Mesendoderm (in vitro differentiated cells): Measurements from ENCODE around the gene CHD2.

ENCODE experiments used
- DNase-seq: peaks from one replicate; pipeline ENCODE4 v3.0.0; 2013
- H2AK5ac ChIP-seq: 2 replicates; pipeline ENCODE4 v1.6.1; 2013; ENCODE audit warnings: low read length, inconsistent platforms
- H2BK120ac ChIP-seq: 2 replicates; pipeline ENCODE4 v1.6.1; 2013; ENCODE audit warnings: low read depth, mild to moderate bottlenecking, low read length, moderate library complexity, mixed read lengths
- H2BK15ac ChIP-seq: replicated peaks from 2 replicates; pipeline ENCODE4 v1.6.1; 2013; ENCODE audit warnings: low read depth, mild to moderate bottlenecking, moderate library complexity
- H2BK5ac ChIP-seq: 2 replicates; pipeline ENCODE4 v1.6.1; 2013; ENCODE audit warnings: low read length, inconsistent platforms
- H3K18ac ChIP-seq: 2 replicates; pipeline ENCODE4 v1.6.1; 2013; ENCODE audit warnings: mild to moderate bottlenecking, low read length, mixed read lengths
- H3K23ac ChIP-seq: one replicate; pipeline ENCODE4 v1.6.1; 2013; ENCODE audit warnings: low read length
- H3K27ac ChIP-seq: 2 replicates; pipeline ENCODE4 v1.5.1; 2013; ENCODE audit warnings: low read depth, mild to moderate bottlenecking, inconsistent platforms, low read length, moderate library complexity
- H3K27me3 ChIP-seq: 2 replicates; pipeline ENCODE4 v1.6.1; 2013; ENCODE audit warnings: low read length, control low read depth, mild to moderate bottlenecking, inconsistent platforms; ENCODE audit not compliant: insufficient read depth, poor library complexity
- H3K36me3 ChIP-seq: 2 replicates; pipeline ENCODE4 v1.6.1; 2013; ENCODE audit warnings: low read length, inconsistent platforms; ENCODE audit not compliant: control insufficient read depth, insufficient read depth
- H3K4ac ChIP-seq: one replicate; pipeline ENCODE4 v1.6.1; 2013; ENCODE audit warnings: low read depth, mild to moderate bottlenecking, low read length, moderate library complexity
- H3K4me1 ChIP-seq: 2 replicates; pipeline ENCODE4 v1.6.1; 2013; ENCODE audit warnings: low read depth, low read length, inconsistent platforms; ENCODE audit not compliant: control insufficient read depth
- H3K4me2 ChIP-seq: 2 replicates; pipeline ENCODE4 v1.6.1; 2013; ENCODE audit warnings: low read length
- H3K4me3 ChIP-seq: 2 replicates; pipeline ENCODE4 v1.5.1; 2013; ENCODE audit warnings: mild to moderate bottlenecking, low read length
- H3K56ac ChIP-seq: one replicate; pipeline ENCODE4 v1.6.1; 2013; ENCODE audit warnings: low read length
- H3K79me1 ChIP-seq: 2 replicates; pipeline ENCODE4 v1.6.1; 2013; ENCODE audit warnings: low read length, inconsistent platforms
- H3K79me2 ChIP-seq: 2 replicates; pipeline ENCODE4 v1.6.1; 2013; ENCODE audit warnings: mild to moderate bottlenecking, low read length; ENCODE audit not compliant: control insufficient read depth, insufficient read depth
- H3K9ac ChIP-seq: 2 replicates; pipeline ENCODE4 v1.6.1; 2013; ENCODE audit warnings: low read length, inconsistent platforms
- H4K5ac ChIP-seq: one replicate; pipeline ENCODE4 v1.6.1; 2013; ENCODE audit warnings: low read length
- H4K8ac ChIP-seq: one replicate; pipeline ENCODE4 v1.6.1; 2013; ENCODE audit warnings: low read depth, mild to moderate bottlenecking, control low read depth, low read length, moderate library complexity
- WGBS: extraction: QIAGEN DNeasy Blood & Tissue Kit; methylation state at CpG from one replicate; pipeline ENCODE4 v1.1.7; 2013; ENCODE audit warnings: low lambda C conversion rate, missing lambda C conversion rate; ENCODE audit not compliant: insufficient coverage; ENCODE audit errors: extremely low coverage; 5-methylcytosine and 5-hydroxymethylcytosine counted together

Gene CHD2

GRCh38 chr15:92883163-92883875 lies 16.8 kb upstream of the CHD2 start:
- Histone ChIP-seq H3K23ac (peak overlapping the region; percentile 85), H3K4me2 (peak overlapping the region; percentile 26), H3K27me3 (no peaks in the 10 kb centered on the region), H2BK5ac (peak overlapping the region; percentile 53), H2AK5ac (no peak overlapping the region), H3K9ac (peak overlapping the region; percentile 97), H3K79me1 (no peaks in the 10 kb centered on the region), H3K4me1 (peaks cover 6% of the 10 kb centered on the region), H3K56ac (peak overlapping the region; percentile 94), H3K4me3 (peak overlapping the region; percentile 98), H2BK15ac (peak overlapping the region; percentile 36), H3K27ac (peak overlapping the region; percentile 100), H3K79me2 (peaks cover 39% of the 10 kb centered on the region), H4K5ac (no peak overlapping the region), H4K8ac (peak overlapping the region; percentile 57), H3K18ac (peak overlapping the region; percentile 100), H2BK120ac (peak overlapping the region; percentile 86), H3K36me3 (no peaks in the 10 kb centered on the region), H3K4ac (peak overlapping the region; percentile 100)
- no CpG with 5 or more reads among the region's 53 CpGs for WGBS
- DNase-seq: peak; percentile 49

- no peaks in the 10 kb centered on the region for H3K79me1 ChIP-seq
- no peak overlapping the region for H4K5ac ChIP-seq
- peak overlapping the region; percentile 97 for H3K9ac ChIP-seq
- H4K8ac ChIP-seq: no peak overlapping the region
- WGBS: no CpG with 5 or more reads among the region's 12 CpGs
- peak overlapping the region; percentile 100 for H3K27ac ChIP-seq
- H3K4me3 ChIP-seq: peak overlapping the region; percentile 98
- peaks cover 39% of the 10 kb centered on the region for H3K79me2 ChIP-seq
- H3K4ac ChIP-seq: no peak overlapping the region
- H2BK120ac ChIP-seq: no peak overlapping the region
- no peak overlapping the region for H3K23ac ChIP-seq
- peaks cover 6% of the 10 kb centered on the region for H3K4me1 ChIP-seq
- DNase-seq: no peak
- H2BK15ac ChIP-seq: no peak overlapping the region
- peak overlapping the region; percentile 26 for H3K4me2 ChIP-seq
- H3K36me3 ChIP-seq: no peaks in the 10 kb centered on the region
- no peak overlapping the region for H2AK5ac ChIP-seq
- no peak overlapping the region for H2BK5ac ChIP-seq
- peak overlapping the region; percentile 100 for H3K18ac ChIP-seq
- H3K27me3 ChIP-seq: no peaks in the 10 kb centered on the region
- peak overlapping the region; percentile 94 for H3K56ac ChIP-seq
Measured at GRCh38 chr15:92883876-92884435, 16.2 kb upstream of the CHD2 start.

GRCh38 chr15:92884436-92885223 lies 15.5 kb upstream of the CHD2 start:
- Histone ChIP-seq H3K4me2 (peak overlapping the region; percentile 32), H2BK120ac (no peak overlapping the region), H3K27ac (no peak overlapping the region), H4K8ac (no peak overlapping the region), H3K56ac (peak overlapping the region; percentile 73), H2BK5ac (no peak overlapping the region), H3K9ac (peak overlapping the region; percentile 97), H4K5ac (no peak overlapping the region), H2BK15ac (no peak overlapping the region), H3K79me1 (peaks cover 1% of the 10 kb centered on the region), H3K23ac (no peak overlapping the region), H3K36me3 (peaks cover 1% of the 10 kb centered on the region), H3K4ac (no peak overlapping the region), H2AK5ac (no peak overlapping the region), H3K4me1 (peaks cover 6% of the 10 kb centered on the region), H3K79me2 (peaks cover 44% of the 10 kb centered on the region), H3K4me3 (peak overlapping the region; percentile 98), H3K18ac (no peak overlapping the region), H3K27me3 (no peaks in the 10 kb centered on the region)
- no CpG with 5 or more reads among the region's 6 CpGs for WGBS
- no peak for DNase-seq

GRCh38 chr15:92885224-92886041 lies 14.7 kb upstream of the CHD2 start:
- Histone ChIP-seq H3K23ac (no peak overlapping the region), H3K27me3 (no peaks in the 10 kb centered on the region), H3K27ac (no peak overlapping the region), H2BK15ac (no peak overlapping the region), H2BK5ac (no peak overlapping the region), H4K5ac (no peak overlapping the region), H2BK120ac (no peak overlapping the region), H4K8ac (no peak overlapping the region), H3K56ac (no peak overlapping the region), H3K36me3 (peaks cover 2% of the 10 kb centered on the region), H3K79me1 (peaks cover 1% of the 10 kb centered on the region), H3K4me1 (peaks cover 6% of the 10 kb centered on the region), H3K9ac (peak overlapping the region; percentile 49), H3K18ac (no peak overlapping the region), H2AK5ac (no peak overlapping the region), H3K79me2 (peaks cover 49% of the 10 kb centered on the region), H3K4ac (no peak overlapping the region), H3K4me3 (no peak overlapping the region), H3K4me2 (peak overlapping the region; percentile 36)
- WGBS: no CpG with 5 or more reads among the region's 3 CpGs
- no peak for DNase-seq

GRCh38 chr15:92886042-92886537 lies 14.0 kb upstream of the CHD2 start:
- WGBS: no CpG with 5 or more reads among the region's 2 CpGs

More at GRCh38 chr15:92886042-92886537, 14.0 kb upstream of the CHD2 start:
- Histone ChIP-seq H3K56ac (no peak overlapping the region), H3K79me1 (peaks cover 1% of the 10 kb centered on the region), H3K36me3 (peaks cover 2% of the 10 kb centered on the region), H3K23ac (no peak overlapping the region), H4K8ac (no peak overlapping the region), H3K27ac (no peak overlapping the region), H3K4ac (no peak overlapping the region), H3K4me3 (no peak overlapping the region), H3K4me2 (no peak overlapping the region), H3K4me1 (peaks cover 4% of the 10 kb centered on the region), H2AK5ac (no peak overlapping the region), H3K79me2 (peaks cover 56% of the 10 kb centered on the region), H2BK5ac (no peak overlapping the region), H2BK120ac (no peak overlapping the region), H3K18ac (no peak overlapping the region), H4K5ac (no peak overlapping the region), H2BK15ac (no peak overlapping the region), H3K27me3 (no peaks in the 10 kb centered on the region), H3K9ac (no peak overlapping the region)
- no peak for DNase-seq
